GM23338 (cell line): ENCODE data around the gene EML1. TPM values are rescaled to one million over a fixed set of nuclear protein-coding genes. Genes with fewer than 3 reads are reported as not detected.

Experiments
- ATAC-seq: fragments of 200-7000 bp; cut with Tn5 transposase; 3 replicates; pipeline ENCODE4 v1.9.1; 2020
- DNase-seq: peaks from one replicate; pipeline ENCODE4 v3.0.0-alpha.2; 2015; ENCODE audit warnings: low spot score
- H2AFZ ChIP-seq: fragments of 200-600 bp; sonication (generic); 2 replicates; pipeline ENCODE4 v1.8.0; 2016; ENCODE audit warnings: antibody characterized with exemption, mild to moderate bottlenecking, moderate library complexity
- H3F3A ChIP-seq: fragments of 200-600 bp; sonication (generic); replicated peaks from 2 replicates; pipeline ENCODE4 v1.8.0; 2017; ENCODE audit warnings: antibody characterized with exemption, mixed run types, low read depth
- H3K27ac ChIP-seq: fragments of 200-600 bp; sonication (generic); 2 replicates; pipeline ENCODE4 v1.6.1; 2016; ENCODE audit warnings: low read depth
- H3K27me3 ChIP-seq: fragments of 200-600 bp; sonication (generic); 2 replicates; pipeline ENCODE4 v1.8.0; 2016; ENCODE audit warnings: mild to moderate bottlenecking, mixed run types, moderate library complexity; ENCODE audit not compliant: insufficient read depth
- H3K36me3 ChIP-seq: fragments of 200-600 bp; sonication (generic); 2 replicates; pipeline ENCODE4 v1.8.0; 2016; ENCODE audit warnings: mild to moderate bottlenecking; ENCODE audit not compliant: insufficient read depth
- H3K4me1 ChIP-seq: fragments of 200-600 bp; sonication (generic); 2 replicates; pipeline ENCODE4 v1.8.0; 2016; ENCODE audit warnings: mild to moderate bottlenecking, moderate library complexity; ENCODE audit not compliant: insufficient read depth
- H3K4me2 ChIP-seq: fragments of 200-600 bp; sonication (generic); 2 replicates; pipeline ENCODE4 v1.7.1; 2017; ENCODE audit warnings: mixed run types
- H3K4me3 ChIP-seq: fragments of 200-600 bp; sonication (generic); 2 replicates; pipeline ENCODE4 v1.6.1; 2016; ENCODE audit warnings: mixed run types
- H3K79me2 ChIP-seq: fragments of 200-600 bp; sonication (generic); replicated peaks from 2 replicates; pipeline ENCODE4 v1.8.0; 2017; ENCODE audit warnings: mild to moderate bottlenecking; ENCODE audit not compliant: insufficient read depth
- H3K9me2 ChIP-seq: fragments of 200-600 bp; sonication (generic); 2 replicates; pipeline ENCODE4 v1.8.0; 2017; ENCODE audit not compliant: insufficient read depth
- H4K20me1 ChIP-seq: fragments of 200-600 bp; sonication (generic); replicated peaks from 2 replicates; pipeline ENCODE4 v1.8.0; 2017; ENCODE audit warnings: mild to moderate bottlenecking; ENCODE audit not compliant: insufficient read depth
- H3K27ac Mint-ChIP-seq: 2 replicates; pipeline ENCODE4 v1.8.0; 2020; ENCODE audit warnings: inconsistent platforms, mild to moderate bottlenecking, moderate library complexity, mixed read lengths
- H3K27me3 Mint-ChIP-seq: 3 replicates; pipeline ENCODE4 v1.8.0; 2022; ENCODE audit warnings: low read depth, mild to moderate bottlenecking, moderate library complexity, mixed read lengths, inconsistent platforms; ENCODE audit not compliant: insufficient read depth, poor library complexity
- H3K36me3 Mint-ChIP-seq: 3 replicates; pipeline ENCODE4 v1.8.0; 2021; ENCODE audit warnings: low read depth, mild to moderate bottlenecking, inconsistent platforms, moderate library complexity, mixed read lengths
- H3K4me1 Mint-ChIP-seq: 3 replicates; pipeline ENCODE4 v1.8.0; 2020; ENCODE audit warnings: mild to moderate bottlenecking, inconsistent platforms, mixed read lengths
- H3K4me3 Mint-ChIP-seq: 3 replicates; pipeline ENCODE4 v1.8.0; 2021; ENCODE audit warnings: moderate library complexity, mild to moderate bottlenecking, inconsistent platforms, mixed read lengths
- H3K9me3 Mint-ChIP-seq: 3 replicates; pipeline ENCODE4 v1.8.0; 2020; ENCODE audit warnings: moderate library complexity, mild to moderate bottlenecking, inconsistent platforms, mixed read lengths
- CTCF ChIP-seq, 2 experiments: fragments of 200-600 bp in 1 of 2; sonication (generic) in 1 of 2; conservative IDR thresholded peaks; 2 replicates each; pipeline versions ENCODE4 v1.5.1 to v1.6.1; 2016 to 2017; ENCODE audit warnings: antibody characterized with exemption in 2 of 2, low read depth in 2 of 2, mild to moderate bottlenecking in 2 of 2, moderate library complexity in 1 of 2
- JUNB ChIP-seq: IDR thresholded peaks from one replicate; pipeline ENCODE4 v1.6.1; 2016; ENCODE audit warnings: antibody characterized with exemption; ENCODE audit not compliant: unreplicated experiment
- NANOG ChIP-seq: IDR thresholded peaks from 2 replicates; pipeline ENCODE4 v1.6.1; 2016; ENCODE audit warnings: antibody characterized with exemption, borderline replicate concordance
- POLR2AphosphoS5 ChIP-seq: IDR thresholded peaks from 2 replicates; pipeline ENCODE4 v1.6.1; 2016; ENCODE audit warnings: antibody characterized with exemption, low read depth
- REST ChIP-seq: IDR thresholded peaks from one replicate; pipeline ENCODE4 v1.6.1; 2018; ENCODE audit warnings: antibody characterized with exemption; ENCODE audit not compliant: unreplicated experiment
- STAT1 ChIP-seq: IDR thresholded peaks from one replicate; pipeline ENCODE4 v1.6.1; 2016; ENCODE audit warnings: antibody characterized with exemption; ENCODE audit not compliant: unreplicated experiment
- ZNF114 ChIP-seq: fragments of 250-450 bp; sonication (Bioruptor Pico); IDR thresholded peaks from 2 replicates; pipeline ENCODE4 v1.5.0; 2020; ENCODE audit warnings: mild to moderate bottlenecking, moderate library complexity
- polyA plus RNA-seq: library from polyadenylated mRNA; unstranded; fragments of >200 nt; fragmentation: Nextera tagmentation; extraction: Ambion mirVana; gene quantifications from 2 replicates; pipeline ENCODE4 v1.2.1, GENCODE V29; 2016
- total RNA-seq: library from RNA; depleted of rRNA; stranded (reverse); fragments of >200 nt; shearing (Covaris generic); gene quantifications from 2 replicates; pipeline ENCODE4 v1.2.3, GENCODE V29; 2014

Gene EML1
- total and polyA plus RNA-seq, 2 experiments from 2014 or later, result 7.0 to 18.1 TPM

GRCh38 chr14:99806836-99807235, 13.6 kb downstream of the EML1 start:
- Mint-ChIP-seq H3K36me3 (no peaks in the 10 kb centered on the region), H3K4me1 (peaks cover 10% of the 10 kb centered on the region), H3K27me3 (peaks cover 7% of the 10 kb centered on the region), H3K4me3 (no peak overlapping the region), H3K27ac (no peak overlapping the region), H3K9me3 (no peaks in the 10 kb centered on the region)
- Histone ChIP-seq H3K9me2 (no peaks in the 10 kb centered on the region), H3K4me2 (no peak overlapping the region), H3K27me3 (no peaks in the 10 kb centered on the region), H3K4me1 (no peaks in the 10 kb centered on the region), H3K4me3 (no peak overlapping the region), H3K79me2 (peaks cover 10% of the 10 kb centered on the region; the same call in 1 of the 2 replicates), H4K20me1 (no peaks in the 10 kb centered on the region), H2AFZ (no peak overlapping the region), H3K27ac (no peak overlapping the region), H3K36me3 (no peaks in the 10 kb centered on the region), H3F3A (no peaks in the 10 kb centered on the region)
- TF ChIP-seq NANOG (no peak), POLR2AphosphoS5 (no peak), CTCF (conservative IDR thresholded peaks at IDR 0.05; ENCODE audit: low read depth in 2 of 2) (no peak), REST (no peak), ZNF114 (no peak)
- no peak for DNase-seq
- ATAC-seq, result no peak

- Mint-ChIP-seq H3K36me3 (no peaks in the 10 kb centered on the region), H3K4me3 (no peak overlapping the region), H3K9me3 (no peaks in the 10 kb centered on the region), H3K27me3 (peaks cover 7% of the 10 kb centered on the region), H3K27ac (no peak overlapping the region), H3K4me1 (peaks cover 3% of the 10 kb centered on the region; the same call in 2 of the 3 replicates)
- ATAC-seq (peak; percentile 95), DNase-seq (peak; percentile 67)
- Histone ChIP-seq H3K4me3 (no peak overlapping the region), H3K4me1 (no peaks in the 10 kb centered on the region), H3K79me2 (peaks cover 10% of the 10 kb centered on the region; the same call in 1 of the 2 replicates), H3F3A (no peaks in the 10 kb centered on the region), H3K27ac (no peak overlapping the region), H3K27me3 (no peaks in the 10 kb centered on the region), H3K36me3 (no peaks in the 10 kb centered on the region), H4K20me1 (no peaks in the 10 kb centered on the region), H3K4me2 (no peak overlapping the region), H2AFZ (no peak overlapping the region), H3K9me2 (no peaks in the 10 kb centered on the region)
- TF ChIP-seq JUNB (no peak), STAT1 (no peak), CTCF (conservative IDR thresholded peaks at IDR 0.05; ENCODE audit: low read depth in 2 of 2) (peak in 1 of 2 experiments; percentile 28; a peak in 1 of 4 replicates)
These were observed 14.4 kb downstream of the EML1 start for GRCh38 chr14:99807413-99808153.
